K562 (cell line): Measurements from ENCODE around the gene TPD52L1. TPM values are rescaled to one million over a fixed set of nuclear protein-coding genes. Genes with fewer than 3 reads are reported as not detected.

ENCODE experiments used
- BRCA1 ChIP-seq, 2 experiments: fragments of 450-650 bp in 1 of 2; sonication (generic) in 1 of 2; formaldehyde crosslinking in 1 of 2; IDR thresholded peaks; 2 replicates each; pipeline versions ENCODE4 v1.5.0 to v1.6.1; 2017 to 2020; ENCODE audit warnings: mild to moderate bottlenecking in 1 of 2, missing genetic modification reagents in 1 of 2
- CAMTA2 ChIP-seq: fragments of 250-450 bp; sonication (Bioruptor Pico); conservative IDR thresholded peaks from 2 replicates; pipeline ENCODE4 v1.5.1; 2022
- CBFB ChIP-seq: sonication (generic); formaldehyde crosslinking; IDR thresholded peaks from 2 replicates; pipeline ENCODE4 v1.4.0; 2020; ENCODE audit warnings: mild to moderate bottlenecking, missing genetic modification reagents
- DACH1 ChIP-seq: fragments of 450-650 bp; IDR thresholded peaks from 2 replicates; pipeline ENCODE4 v1.6.1; 2018; ENCODE audit not compliant: partially characterized antibody
- DPF2 ChIP-seq: fragments of 450-650 bp; IDR thresholded peaks from 2 replicates; pipeline ENCODE4 v1.6.1; 2016
- EP400 ChIP-seq: fragments of 450-650 bp; IDR thresholded peaks from 2 replicates; pipeline ENCODE4 v1.6.1; 2017; ENCODE audit warnings: antibody characterized with exemption, mild to moderate bottlenecking, moderate library complexity
- EWSR1 ChIP-seq: fragments of 450-650 bp; IDR thresholded peaks from 2 replicates; pipeline ENCODE4 v1.6.1; 2018; ENCODE audit warnings: borderline replicate concordance, mild to moderate bottlenecking, low read depth, moderate library complexity; ENCODE audit not compliant: partially characterized antibody
- HDAC2 ChIP-seq: fragments of 450-650 bp; IDR thresholded peaks from 2 replicates; pipeline ENCODE4 v1.6.1; 2016; ENCODE audit warnings: mild to moderate bottlenecking
- KAT2B ChIP-seq: IDR thresholded peaks from one replicate; pipeline ENCODE4 v1.6.1; 2012; ENCODE audit warnings: low read depth, mild to moderate bottlenecking, control low read depth, inconsistent platforms, low read length, moderate library complexity
- LEF1 ChIP-seq: fragments of 450-650 bp; IDR thresholded peaks from 2 replicates; pipeline ENCODE4 v1.6.1; 2016; ENCODE audit warnings: mild to moderate bottlenecking
- MAFF ChIP-seq: IDR thresholded peaks from 2 replicates; pipeline ENCODE4 v1.6.1; 2012; ENCODE audit warnings: low read length, improper control_type of control experiment
- MED1 ChIP-seq: sonication (generic); formaldehyde crosslinking; IDR thresholded peaks from 2 replicates; pipeline ENCODE4 v1.8.1; 2023; ENCODE audit warnings: missing genetic modification reagents, borderline replicate concordance
- MTA1 ChIP-seq: fragments of 450-650 bp; IDR thresholded peaks from 2 replicates; pipeline ENCODE4 v1.6.1; 2017; ENCODE audit warnings: borderline replicate concordance
- MXI1 ChIP-seq: IDR thresholded peaks from 2 replicates; pipeline ENCODE4 v1.6.1; 2011; ENCODE audit warnings: low read depth, mild to moderate bottlenecking, improper control_type of control experiment, low read length
- POLR2AphosphoS5 ChIP-seq: IDR thresholded peaks from 2 replicates; pipeline ENCODE4 v1.6.1; 2011; ENCODE audit warnings: mild to moderate bottlenecking, low read depth, low read length, moderate library complexity; ENCODE audit not compliant: control insufficient read depth, insufficient read depth
- RBM17 ChIP-seq: fragments of 200-400 bp; formaldehyde crosslinking; IDR thresholded peaks from 2 replicates; pipeline ENCODE4 v1.6.1; 2017; ENCODE audit warnings: low read depth, mild to moderate bottlenecking, low read length, borderline replicate concordance
- U2AF2 ChIP-seq: fragments of 200-400 bp; formaldehyde crosslinking; optimal IDR thresholded peaks from 2 replicates; pipeline ENCODE3; 2017; ENCODE audit warnings: low read depth, mild to moderate bottlenecking, low read length
- ZNF175 ChIP-seq: fragments of 200-800 bp; sonication (Bioruptor generic); IDR thresholded peaks from 2 replicates; pipeline ENCODE4 v1.6.1; 2016; ENCODE audit warnings: low read depth, mild to moderate bottlenecking, missing genetic modification characterization, missing compliant biosample characterization
- ZNF239 ChIP-seq: fragments of 250-450 bp; sonication (Bioruptor Pico); IDR thresholded peaks from 2 replicates; pipeline ENCODE4 v1.4.0; 2020; ENCODE audit warnings: mild to moderate bottlenecking
- ZNF282 ChIP-seq: sonication (generic); formaldehyde crosslinking; IDR thresholded peaks from 2 replicates; pipeline ENCODE4 v1.8.1; 2023; ENCODE audit warnings: missing genetic modification reagents
- ZNF41 ChIP-seq: fragments of 250-450 bp; sonication (Bioruptor Pico); conservative IDR thresholded peaks from 2 replicates; pipeline ENCODE4 v1.4.0; 2020; ENCODE audit warnings: mild to moderate bottlenecking
- ZNF696 ChIP-seq: fragments of 250-450 bp; sonication (Bioruptor Pico); conservative IDR thresholded peaks from 2 replicates; pipeline ENCODE4 v1.4.0; 2020; ENCODE audit warnings: mild to moderate bottlenecking, moderate library complexity
- polyA plus RNA-seq, 8 experiments: library from polyadenylated mRNA; depleted of rRNA in 4 of 8; stranded (reverse) in 5 of 8; unstranded in 3 of 8; fragments of >200 nt; fragmentation: Nextera tagmentation in 2 of 8; fragmentation: Illumina TruSeq in 1 of 8; extraction: Ambion mirVana in 2 of 8; extraction: Trizol in 1 of 8; gene quantifications; 2 replicates each; pipeline versions ENCODE4 v1.2.1 to v1.2.3, GENCODE V29; 2011 to 2014; ENCODE audit warnings: inconsistent platforms in 1 of 8, missing spikeins in 1 of 8
- total RNA-seq, 7 experiments: library from RNA; depleted of rRNA in 6 of 7; stranded (reverse); fragments of >200 nt in 6 of 7; fragmentation: Illumina TruSeq in 2 of 7; extraction: Trizol in 2 of 7; gene quantifications; 2 replicates each; pipeline versions ENCODE4 v1.2.1 to v1.2.3, GENCODE V29; 2011 to 2021; ENCODE audit warnings: low replicate concordance in 1 of 7
- TF ChIP-seq, protein P1 (sequence below): fragments of 250-450 bp; sonication (Bioruptor Pico); IDR thresholded peaks from 2 replicates; pipeline ENCODE4 v1.6.1; 2021; ENCODE audit warnings: mild to moderate bottlenecking
- TF ChIP-seq, protein P2 (sequence below): fragments of 250-450 bp; sonication (Bioruptor Pico); IDR thresholded peaks from 2 replicates; pipeline ENCODE4 v1.4.0; 2020; ENCODE audit warnings: mild to moderate bottlenecking, moderate library complexity
- TF ChIP-seq, protein P3 (sequence below): fragments of 250-450 bp; sonication (Bioruptor Pico); IDR thresholded peaks from 2 replicates; pipeline ENCODE4 v1.5.0; 2020; ENCODE audit warnings: mild to moderate bottlenecking, borderline replicate concordance

Gene TPD52L1
- total and polyA plus RNA-seq, 9 of the 15 experiments (the other 6 are each of a cell fraction or from before 2014, with no cell fraction given), result 12.9 to 149 (median 75.7) TPM

DNA sequence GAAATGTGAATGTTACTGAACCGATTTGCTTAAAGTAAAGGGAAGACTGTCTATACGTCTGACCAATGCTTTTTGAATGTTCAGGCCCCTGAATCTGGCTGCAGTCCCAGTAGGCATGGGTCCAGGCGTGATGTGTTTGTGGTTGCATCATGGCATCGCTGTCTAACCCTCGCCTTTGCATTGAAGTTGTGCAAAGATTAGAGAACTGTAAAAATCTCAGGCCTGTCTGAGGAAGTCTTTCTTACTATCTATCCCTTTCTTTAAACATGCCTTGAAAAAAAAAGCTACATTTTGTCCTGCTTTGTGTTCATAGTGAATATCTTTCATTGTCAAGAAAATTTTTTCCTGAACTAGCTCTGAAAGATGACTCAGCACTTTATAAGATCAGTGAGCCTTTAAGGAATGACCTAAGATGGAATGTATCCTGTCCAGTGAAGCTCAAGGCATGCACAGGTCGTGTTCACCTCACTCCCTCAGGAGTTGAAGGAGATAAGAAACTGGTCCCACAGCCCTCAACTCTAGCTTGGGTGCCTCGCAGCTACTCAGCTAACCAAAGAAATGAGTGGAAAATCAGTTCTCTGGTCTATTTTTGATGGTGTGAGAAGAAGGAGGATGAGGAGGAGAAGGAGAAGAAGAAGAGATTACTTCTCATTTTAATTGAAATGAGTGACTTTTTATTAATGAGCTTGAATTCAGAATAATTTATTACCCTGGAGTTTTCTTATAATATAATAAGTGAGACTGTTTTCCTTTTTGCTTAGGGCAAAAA is 48.6 kb downstream of the TPD52L1 start (continued):
- TF ChIP-seq KAT2B (no peak), ZNF696 (CRISPR knock-in tag) (no peak), ZNF175 (CRISPR knock-in tag) (peak; percentile 40), DPF2 (peak; percentile 89), EP400 (peak; percentile 79), ZNF41 (CRISPR knock-in tag) (no peak), BRCA1 (IDR thresholded peaks at IDR 0.05) (no peak), BRCA1 (CRISPR knock-in tag; IDR thresholded peaks at IDR 0.05) (no peak), CBFB (CRISPR knock-in tag) (no peak), MXI1 (no peak), U2AF2 (no peak), HDAC2 (peak; percentile 90), EWSR1 (no peak), DACH1 (no peak), POLR2AphosphoS5 (no peak), ZNF282 (CRISPR knock-in tag) (no peak), MTA1 (no peak; the same call in 1 of the 2 replicates), LEF1 (0 out of 2 replicates have a peak, but pooled peaks have one; percentile 36), RBM17 (no peak), MED1 (CRISPR knock-in tag) (no peak), ZNF239 (CRISPR knock-in tag) (peak; percentile 58), CAMTA2 (no peak), MAFF (peak; percentile 100)
- TF ChIP-seq, protein P1, sequence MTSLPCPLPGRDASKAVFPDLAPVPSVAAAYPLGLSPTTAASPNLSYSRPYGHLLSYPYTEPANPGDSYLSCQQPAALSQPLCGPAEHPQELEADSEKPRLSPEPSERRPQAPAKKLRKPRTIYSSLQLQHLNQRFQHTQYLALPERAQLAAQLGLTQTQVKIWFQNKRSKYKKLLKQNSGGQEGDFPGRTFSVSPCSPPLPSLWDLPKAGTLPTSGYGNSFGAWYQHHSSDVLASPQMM, result no peak
- TF ChIP-seq, protein P2, sequence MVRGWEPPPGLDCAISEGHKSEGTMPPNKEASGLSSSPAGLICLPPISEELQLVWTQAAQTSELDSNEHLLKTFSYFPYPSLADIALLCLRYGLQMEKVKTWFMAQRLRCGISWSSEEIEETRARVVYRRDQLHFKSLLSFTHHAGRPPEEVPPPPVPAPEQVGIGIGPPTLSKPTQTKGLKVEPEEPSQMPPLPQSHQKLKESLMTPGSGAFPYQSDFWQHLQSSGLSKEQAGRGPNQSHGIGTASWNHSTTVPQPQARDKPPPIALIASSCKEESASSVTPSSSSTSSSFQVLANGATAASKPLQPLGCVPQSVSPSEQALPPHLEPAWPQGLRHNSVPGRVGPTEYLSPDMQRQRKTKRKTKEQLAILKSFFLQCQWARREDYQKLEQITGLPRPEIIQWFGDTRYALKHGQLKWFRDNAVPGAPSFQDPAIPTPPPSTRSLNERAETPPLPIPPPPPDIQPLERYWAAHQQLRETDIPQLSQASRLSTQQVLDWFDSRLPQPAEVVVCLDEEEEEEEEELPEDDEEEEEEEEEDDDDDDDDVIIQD, result no peak
- TF ChIP-seq, protein P3, sequence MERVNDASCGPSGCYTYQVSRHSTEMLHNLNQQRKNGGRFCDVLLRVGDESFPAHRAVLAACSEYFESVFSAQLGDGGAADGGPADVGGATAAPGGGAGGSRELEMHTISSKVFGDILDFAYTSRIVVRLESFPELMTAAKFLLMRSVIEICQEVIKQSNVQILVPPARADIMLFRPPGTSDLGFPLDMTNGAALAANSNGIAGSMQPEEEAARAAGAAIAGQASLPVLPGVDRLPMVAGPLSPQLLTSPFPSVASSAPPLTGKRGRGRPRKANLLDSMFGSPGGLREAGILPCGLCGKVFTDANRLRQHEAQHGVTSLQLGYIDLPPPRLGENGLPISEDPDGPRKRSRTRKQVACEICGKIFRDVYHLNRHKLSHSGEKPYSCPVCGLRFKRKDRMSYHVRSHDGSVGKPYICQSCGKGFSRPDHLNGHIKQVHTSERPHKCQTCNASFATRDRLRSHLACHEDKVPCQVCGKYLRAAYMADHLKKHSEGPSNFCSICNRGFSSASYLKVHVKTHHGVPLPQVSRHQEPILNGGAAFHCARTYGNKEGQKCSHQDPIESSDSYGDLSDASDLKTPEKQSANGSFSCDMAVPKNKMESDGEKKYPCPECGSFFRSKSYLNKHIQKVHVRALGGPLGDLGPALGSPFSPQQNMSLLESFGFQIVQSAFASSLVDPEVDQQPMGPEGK (CRISPR knock-in tag), result no peak
